ENCODE results near the gene ANO6.

DNA sequence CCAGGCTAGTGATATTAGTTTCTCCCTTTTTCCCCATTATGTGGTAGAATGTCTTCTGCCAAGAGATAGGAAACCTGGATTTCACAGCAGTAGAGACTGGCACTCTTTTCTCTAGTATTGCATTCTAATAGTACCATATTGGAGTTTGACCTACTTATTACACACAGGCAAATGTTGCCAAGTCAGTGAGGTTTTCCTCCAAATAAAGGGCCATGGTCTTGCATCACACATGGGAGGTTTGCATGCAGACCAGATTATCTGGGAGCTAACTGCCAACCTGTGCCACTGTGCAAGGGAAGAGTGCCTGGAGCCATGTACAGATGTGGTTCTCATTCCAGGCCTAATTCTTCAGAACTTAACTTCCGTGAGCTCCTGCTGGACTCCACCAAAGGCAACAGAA, 113.3 kb downstream of the ANO6 start:
- TF ChIP-seq SUZ12 (IDR thresholded peaks at IDR 0.05; ENCODE audit: extremely low read depth, insufficient read depth, insufficient read length): no peak
- no peak for TF ChIP-seq YY1 (IDR thresholded peaks at IDR 0.05; ENCODE audit: insufficient read depth, insufficient read length)
- no peak for TF ChIP-seq ZNF274 (IDR thresholded peaks at IDR 0.05; ENCODE audit: low read depth, low read length)
